Endothelial cell (in vitro differentiated cells): ENCODE measurements around the gene SLC38A9. TPM values are rescaled to one million over a fixed set of nuclear protein-coding genes. Genes with fewer than 3 reads are reported as not detected.
"Not testable (repeated sequence)": the region's sequence is repeated elsewhere in the genome, so short reads cannot be mapped to it uniquely, and the experiment has no call there.

Experiments
- DNase-seq: peaks from one replicate; pipeline ENCODE4 v3.0.0; 2021; ENCODE audit warnings: low spot score
- H3K27ac Mint-ChIP-seq: one replicate; pipeline ENCODE4 v1.8.0; 2021; ENCODE audit warnings: mixed read lengths, inconsistent platforms; ENCODE audit not compliant: unreplicated experiment
- H3K27me3 Mint-ChIP-seq: one replicate; pipeline ENCODE4 v1.8.0; 2021; ENCODE audit warnings: mild to moderate bottlenecking, moderate library complexity, mixed read lengths, inconsistent platforms; ENCODE audit not compliant: unreplicated experiment
- H3K36me3 Mint-ChIP-seq: one replicate; pipeline ENCODE4 v1.8.0; 2021; ENCODE audit warnings: mild to moderate bottlenecking, low read depth, mixed read lengths, inconsistent platforms; ENCODE audit not compliant: unreplicated experiment
- H3K4me1 Mint-ChIP-seq: one replicate; pipeline ENCODE4 v1.8.0; 2021; ENCODE audit warnings: mild to moderate bottlenecking, mixed read lengths, inconsistent platforms; ENCODE audit not compliant: unreplicated experiment
- H3K4me3 Mint-ChIP-seq: one replicate; pipeline ENCODE4 v1.8.0; 2021; ENCODE audit warnings: mild to moderate bottlenecking, mixed read lengths, inconsistent platforms; ENCODE audit not compliant: unreplicated experiment
- H3K9me3 Mint-ChIP-seq: one replicate; pipeline ENCODE4 v1.8.0; 2021; ENCODE audit warnings: mixed read lengths, inconsistent platforms; ENCODE audit not compliant: unreplicated experiment
- CTCF ChIP-seq: fragments of 200-600 bp; sonication (generic); IDR thresholded peaks from one replicate; pipeline ENCODE4 v1.5.0; 2021; ENCODE audit warnings: antibody characterized with exemption; ENCODE audit not compliant: unreplicated experiment
- total RNA-seq: library from RNA; stranded (reverse); fragmentation: NEBNext Ultra II Directional; extraction: Animal tissue kit (Norgen Biotek cat#: 25700); gene quantifications from one replicate; pipeline ENCODE4 v1.2.1, GENCODE V29; 2021; ENCODE audit not compliant: unreplicated experiment

The SLC38A9 gene
- total RNA-seq, 1 donor from 2014 or later = 45.5 TPM

GRCh38 chr5:55610542-55610941 is 101.6 kb downstream of the SLC38A9 start:
- peaks cover 3% of the 10 kb centered on the region for H3K27me3 Mint-ChIP-seq
- no peak for TF ChIP-seq CTCF
- H3K9me3 Mint-ChIP-seq = no peaks in the 10 kb centered on the region
- no peak for DNase-seq
- no peak overlapping the region for H3K4me3 Mint-ChIP-seq
- H3K4me1 Mint-ChIP-seq = peaks cover 2% of the 10 kb centered on the region
- H3K36me3 Mint-ChIP-seq = peaks cover 7% of the 10 kb centered on the region
- no peak overlapping the region for H3K27ac Mint-ChIP-seq

DNA sequence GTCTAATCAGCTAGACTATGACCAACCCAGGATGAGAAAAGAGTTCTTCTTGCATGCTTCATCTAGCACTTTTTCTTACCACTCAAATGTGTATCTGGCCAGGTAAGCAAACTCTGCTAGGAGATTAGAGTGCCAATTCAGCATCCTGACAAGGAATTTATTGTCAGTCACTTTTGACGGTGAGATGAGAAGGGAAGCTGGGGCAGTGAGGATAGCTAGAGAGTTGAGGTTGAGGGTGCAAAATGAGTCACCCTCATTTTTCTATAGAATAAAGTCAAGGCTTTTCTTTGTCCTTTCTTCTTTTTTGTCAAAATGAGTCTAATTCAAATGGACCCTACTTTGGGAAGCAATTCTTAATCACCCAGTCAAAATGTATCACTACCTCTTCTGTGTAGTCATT is 102.7 kb downstream of the SLC38A9 start:
- Mint-ChIP-seq H3K36me3 (peaks cover 7% of the 10 kb centered on the region), H3K4me1 (no peaks in the 10 kb centered on the region), H3K4me3 (no peak overlapping the region), H3K27ac (no peak overlapping the region), H3K27me3 (peaks cover 3% of the 10 kb centered on the region), H3K9me3 (no peaks in the 10 kb centered on the region)
- no peak for TF ChIP-seq CTCF
- DNase-seq = no peak

GRCh38 chr5:55608595-55609349 is 103.4 kb downstream of the SLC38A9 start:
- H3K27me3 Mint-ChIP-seq = peaks cover 3% of the 10 kb centered on the region
- H3K4me3 Mint-ChIP-seq = no peak overlapping the region
- no peaks in the 10 kb centered on the region for H3K9me3 Mint-ChIP-seq
- no peak overlapping the region for H3K27ac Mint-ChIP-seq
- no peak for TF ChIP-seq CTCF
- peaks cover under 1% of the 10 kb centered on the region for H3K36me3 Mint-ChIP-seq
- no peaks in the 10 kb centered on the region for H3K4me1 Mint-ChIP-seq
- no peak for DNase-seq

DNA sequence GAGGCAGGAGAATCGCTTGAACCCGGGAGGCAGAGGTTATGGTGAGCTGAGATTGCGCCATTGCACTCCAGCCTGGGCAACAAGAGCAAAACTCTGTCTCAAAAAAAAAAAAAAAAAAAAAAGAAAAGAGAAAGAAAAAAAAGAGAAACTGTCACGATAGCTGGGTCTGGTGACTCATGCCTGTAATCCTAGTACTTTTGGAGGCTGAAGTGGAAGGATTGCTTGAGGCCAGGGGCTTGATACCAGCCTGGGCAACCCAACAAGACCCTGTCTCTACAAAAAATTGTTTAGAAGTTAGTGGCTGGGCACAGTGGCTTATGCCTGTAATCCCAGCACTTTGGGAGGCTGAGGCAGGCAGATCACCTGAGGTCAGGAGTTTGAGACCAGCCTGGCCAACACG is 104.8 kb downstream of the SLC38A9 start:
- not testable (repeated sequence) for H3K4me1 Mint-ChIP-seq, H3K36me3 Mint-ChIP-seq, DNase-seq, H3K27ac Mint-ChIP-seq, H3K27me3 Mint-ChIP-seq, H3K4me3 Mint-ChIP-seq, H3K9me3 Mint-ChIP-seq

- H3K27me3 Mint-ChIP-seq = peaks cover 3% of the 10 kb centered on the region
- TF ChIP-seq CTCF = no peak
- H3K27ac Mint-ChIP-seq = peak overlapping the region; percentile 24
- no peaks in the 10 kb centered on the region for H3K36me3 Mint-ChIP-seq
- peaks cover 15% of the 10 kb centered on the region for H3K4me1 Mint-ChIP-seq
- DNase-seq = no peak
- no peak overlapping the region for H3K4me3 Mint-ChIP-seq
- no peaks in the 10 kb centered on the region for H3K9me3 Mint-ChIP-seq
Measured at GRCh38 chr5:55604611-55605067, 107.5 kb downstream of the SLC38A9 start.
